ENCODE results near the gene KRTAP4-5.
"Not testable (repeated sequence)": the region's sequence is repeated elsewhere in the genome, so short reads cannot be mapped to it uniquely, and the experiment has no call there.

KRTAP4-5 gene

DNA sequence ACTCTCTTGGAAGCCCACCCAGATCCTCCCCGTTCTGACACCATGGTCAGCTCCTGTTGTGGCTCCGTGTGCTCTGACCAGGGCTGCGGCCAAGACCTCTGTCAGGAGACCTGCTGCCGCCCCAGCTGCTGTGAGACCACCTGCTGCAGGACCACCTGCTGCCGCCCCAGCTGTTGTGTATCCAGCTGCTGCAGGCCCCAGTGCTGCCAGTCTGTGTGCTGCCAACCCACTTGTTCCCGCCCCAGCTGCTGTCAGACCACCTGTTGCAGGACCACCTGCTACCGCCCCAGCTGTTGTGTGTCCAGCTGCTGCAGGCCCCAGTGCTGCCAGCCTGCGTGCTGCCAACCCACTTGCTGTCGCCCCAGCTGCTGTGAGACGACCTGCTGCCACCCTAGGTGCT lies 44.3 kb downstream of the KRTAP4-5 start, which contains the start of gene KRTAP4-9:
Gene KRTAP4-9, plus strand, starts transcription at position 43 of the 400 bp plus-strand sequence. Its CDS starts 0 bp downstream, at position 43.
- DNase-seq = not testable (repeated sequence)

DNA sequence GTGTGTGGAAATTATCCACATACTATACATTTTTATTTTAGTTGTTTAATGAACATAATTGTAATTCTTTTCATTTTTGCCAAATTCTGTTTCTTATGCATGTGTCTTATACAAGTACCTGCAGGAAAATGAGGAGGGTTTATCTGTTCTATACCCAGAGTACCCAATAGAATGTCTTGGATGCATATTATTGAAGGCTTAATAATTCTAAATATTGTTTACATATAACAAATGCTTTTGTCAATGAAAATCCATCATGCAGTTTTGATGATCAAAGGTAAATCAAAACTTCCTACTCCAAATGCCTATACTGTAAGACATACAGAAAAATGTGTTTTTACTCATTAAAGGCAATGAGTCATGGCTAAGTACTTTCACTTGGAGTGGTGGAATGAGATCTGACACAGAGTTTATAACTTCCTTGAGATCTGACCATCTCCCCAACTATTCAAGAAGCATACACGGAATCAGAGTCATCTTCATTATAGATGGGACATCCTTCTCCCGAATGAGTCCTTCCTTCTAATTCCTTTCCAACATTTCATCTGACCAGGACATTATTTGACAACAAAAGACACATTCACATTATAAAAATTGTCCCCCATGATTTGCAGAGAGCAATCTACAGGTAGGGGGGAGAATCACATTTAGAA lies 45.1 kb downstream of the KRTAP4-5 start:
- DNase-seq = not testable (repeated sequence)

DNA sequence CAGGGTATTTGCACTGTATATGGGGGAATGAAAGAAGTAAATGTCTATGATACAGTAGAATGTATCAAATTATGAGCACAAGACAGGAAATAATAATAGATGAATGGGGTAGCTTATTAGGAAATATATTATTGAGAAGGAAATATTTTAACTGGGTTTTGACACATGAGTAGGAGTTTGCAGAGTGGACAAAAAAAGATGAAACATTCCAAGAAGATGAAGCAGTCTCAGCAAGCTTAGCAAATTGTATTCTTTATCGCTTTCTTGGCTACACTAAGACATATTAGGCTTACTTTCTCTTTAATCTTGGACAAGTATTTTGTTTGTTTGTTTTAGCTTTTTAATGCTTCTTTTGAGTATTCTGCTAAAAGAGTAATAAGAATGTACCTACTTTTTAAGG lies 45.7 kb downstream of the KRTAP4-5 start:
- DNase-seq = no peak

DNA sequence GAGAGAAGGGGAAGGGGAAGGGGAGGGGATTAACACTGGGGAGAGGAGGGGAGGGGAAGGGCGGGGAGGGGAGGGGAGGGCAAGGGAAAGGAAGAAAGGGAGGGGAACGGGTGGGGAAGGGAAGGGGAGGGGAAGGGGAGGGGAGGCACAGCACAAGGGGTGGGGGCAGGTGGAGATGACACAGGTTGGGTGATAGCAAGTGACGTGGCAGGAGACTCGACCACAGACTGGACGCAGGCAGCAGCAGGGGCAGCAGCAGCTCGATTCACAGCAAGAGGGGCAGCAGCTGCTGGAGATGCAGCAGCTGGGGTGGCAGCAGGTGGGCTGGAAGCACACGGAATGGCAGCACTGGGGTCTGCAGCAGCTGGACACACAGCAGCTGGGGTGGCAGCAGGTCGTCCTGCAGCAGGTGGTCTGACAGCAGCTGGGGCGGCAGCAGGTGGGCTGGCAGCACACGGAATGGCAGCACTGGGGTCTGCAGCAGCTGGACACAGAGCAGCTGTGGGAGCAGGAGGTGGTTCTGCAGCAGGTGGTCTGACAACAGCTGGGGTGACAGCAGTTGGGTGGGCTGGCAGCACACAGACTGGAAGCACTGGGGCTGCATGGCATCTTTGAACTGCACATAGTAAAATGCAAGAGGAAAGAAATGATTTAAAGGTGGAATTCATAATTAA lies 47.9 kb downstream of the KRTAP4-5 start, which contains the start of gene KRTAP4-16:
Gene KRTAP4-16, minus strand, starts transcription at position 624 of the 674 bp plus-strand sequence. Its CDS starts 0 bp downstream, at position 624.
- DNase-seq = no peak

DNA sequence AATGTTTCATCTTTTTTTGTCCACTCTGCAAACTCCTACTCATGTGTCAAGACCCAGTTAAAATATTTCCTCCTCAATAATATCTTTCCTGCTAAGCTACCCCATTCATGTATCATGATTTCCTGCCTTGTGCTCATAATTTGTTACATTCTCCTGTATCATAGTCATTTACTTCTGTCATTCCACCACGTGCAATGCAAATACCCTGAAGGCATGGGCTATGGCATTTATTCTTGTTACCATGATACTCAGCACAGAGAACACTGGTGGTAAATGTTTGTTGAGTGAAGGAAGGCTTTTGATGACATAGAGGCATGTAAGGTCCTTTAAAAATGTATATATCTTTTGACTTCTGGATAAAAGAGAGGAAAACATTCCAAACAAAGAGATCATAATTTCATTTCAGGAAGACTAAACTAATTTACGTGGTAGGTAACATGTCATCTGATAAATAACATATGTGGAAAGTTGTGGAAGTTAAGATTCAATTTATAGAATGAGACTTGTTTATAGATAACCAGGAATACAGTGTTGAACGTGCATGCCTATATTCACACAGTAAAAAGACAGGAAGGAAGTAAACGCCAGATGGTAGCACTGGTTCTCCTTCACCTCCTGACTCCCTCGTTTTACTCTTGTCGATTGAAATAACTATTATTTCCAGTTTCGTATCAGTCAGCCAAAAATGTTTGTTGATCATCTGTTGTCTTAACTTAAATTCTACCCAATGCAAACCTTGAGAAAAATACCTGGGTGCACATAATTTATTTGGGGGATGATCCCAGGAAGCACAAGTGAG lies 49.7 kb downstream of the KRTAP4-5 start:
- DNase-seq = not testable (repeated sequence)

Data from suppressor macrophage treated with lipopolysaccharide for 1 hour (primary cell).